Measurements from ENCODE around the gene PSORS1C1.

DNA sequence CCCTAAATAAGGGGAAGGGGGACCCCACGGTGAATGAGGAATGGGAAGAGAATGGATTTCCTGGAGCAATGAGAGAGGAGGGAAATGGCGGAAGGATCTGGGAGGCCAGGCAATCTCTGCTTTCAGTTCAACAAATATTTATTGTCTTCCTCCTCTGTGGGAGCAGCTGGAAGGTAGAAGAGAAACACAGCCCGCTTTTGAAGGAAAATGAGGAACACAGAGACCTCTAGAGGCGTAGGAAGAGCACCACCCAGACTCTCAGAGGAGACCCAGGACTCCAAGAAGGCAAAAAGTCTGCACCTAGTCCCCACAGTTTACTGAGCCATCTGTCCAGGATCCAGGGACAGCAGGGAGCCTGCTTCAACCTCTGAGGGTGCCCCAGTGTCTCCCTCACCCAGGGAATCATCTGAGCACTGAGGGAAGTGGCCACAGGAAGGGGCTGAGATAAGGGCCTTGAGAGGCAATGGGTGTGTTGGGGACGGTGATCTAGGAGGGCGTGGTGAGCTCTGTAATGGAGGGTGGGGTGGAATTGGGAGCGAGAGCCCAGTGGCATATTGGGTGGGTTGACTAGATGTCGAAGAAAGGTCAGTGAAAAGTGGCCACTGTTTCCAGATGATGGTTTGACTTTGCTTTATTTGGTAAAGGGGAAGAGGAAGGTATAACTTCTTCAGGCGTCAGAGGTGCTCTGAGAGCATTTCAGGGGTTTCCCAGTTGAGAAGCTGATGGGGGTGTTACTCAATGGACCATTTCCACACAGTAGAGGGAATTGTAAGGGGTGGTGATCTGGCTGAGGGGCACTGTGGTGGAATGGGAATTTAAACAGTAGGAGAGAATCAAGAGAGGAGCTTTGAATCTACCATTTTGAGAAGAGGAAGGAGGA, 610 bp downstream of the PSORS1C1 start:
- TF ChIP-seq CTCF (conservative IDR thresholded peaks at IDR 0.05), result no peak
- no peak for TF ChIP-seq ZFX (IDR thresholded peaks at IDR 0.05)
